Esophagus muscularis mucosa (tissue), 4 donors: ENCODE results near the gene MYOF. TPM values are rescaled to one million over a fixed set of nuclear protein-coding genes. Genes with fewer than 3 reads are reported as not detected.

Experiments
- DNase-seq: peaks from one replicate; pipeline ENCODE4 v3.0.0-alpha.2; 2017; ENCODE audit errors: extremely low spot score
- H3K27ac ChIP-seq, 4 donors: fragments of 200-600 bp; sonication (generic); replicated peaks in 1 of 4; 1 replicate in 3 of 4; 2 replicates in 1 of 4; pipeline ENCODE4 v1.5.1; 2016 to 2019; ENCODE audit warnings: mild to moderate bottlenecking in 1 of 4
- H3K27me3 ChIP-seq, 4 donors: fragments of 200-600 bp; sonication (generic); one replicate each; pipeline versions ENCODE4 v1.5.1 to v1.6.0; 2016 to 2019
- H3K36me3 ChIP-seq, 4 donors: fragments of 200-600 bp; sonication (generic); one replicate each; pipeline ENCODE4 v1.5.1; 2016 to 2019
- H3K4me1 ChIP-seq, 4 donors: fragments of 200-600 bp; sonication (generic); one replicate each; pipeline ENCODE4 v1.5.1; 2016 to 2019
- H3K4me3 ChIP-seq, 4 donors: fragments of 200-600 bp; sonication (generic); 1 replicate in 2 of 4; 2 replicates in 2 of 4; pipeline ENCODE4 v1.5.1; 2016 to 2019; ENCODE audit warnings: mild to moderate bottlenecking in 4 of 4, moderate library complexity in 1 of 4
- H3K9me3 ChIP-seq, 4 donors: fragments of 200-600 bp; sonication (generic); 1 replicate in 3 of 4; 2 replicates in 1 of 4; pipeline ENCODE4 v1.5.1; 2016 to 2019
- CTCF ChIP-seq, 3 experiments: fragments of 200-600 bp in 2 of 3; fragments of 450-650 bp in 1 of 3; sonication (generic) in 2 of 3; IDR thresholded peaks; one replicate each; pipeline ENCODE4 v1.5.1; 2017 to 2019; ENCODE audit warnings: antibody characterized with exemption in 3 of 3, mild to moderate bottlenecking in 2 of 3, moderate library complexity in 1 of 3
- EP300 ChIP-seq: sonication (generic); formaldehyde crosslinking; IDR thresholded peaks from one replicate; pipeline ENCODE4 v1.6.1; 2017; ENCODE audit warnings: antibody characterized with exemption
- POLR2A ChIP-seq: fragments of 450-650 bp; IDR thresholded peaks from one replicate; pipeline ENCODE4 v1.6.1; 2017; ENCODE audit warnings: antibody characterized with exemption, moderate library complexity, mild to moderate bottlenecking, low read depth
- POLR2AphosphoS5 ChIP-seq, 2 donors: sonication (generic); formaldehyde crosslinking; IDR thresholded peaks; one replicate each; pipeline ENCODE4 v1.6.1; 2017; ENCODE audit warnings: antibody characterized with exemption in 2 of 2
- WGBS: methylation state at CpG from one replicate; pipeline ENCODE4 v1.1.5; 2018; 5-methylcytosine and 5-hydroxymethylcytosine counted together
- intact Hi-C: fragments of 100-400 bp; cut with DNase I; formaldehyde crosslinking; loops from one replicate; pipeline ENCODE4 v1.15.1; 2023
- total RNA-seq, 4 donors: library from RNA; depleted of rRNA; stranded (reverse); fragments of >200 nt; gene quantifications; one replicate each; pipeline versions ENCODE4 v1.1.0 to v1.2.1, GENCODE V29; 2016

MYOF gene
- total RNA-seq, 4 donors from 2014 or later = 71.2 to 120 (median 97.3) TPM

DNA sequence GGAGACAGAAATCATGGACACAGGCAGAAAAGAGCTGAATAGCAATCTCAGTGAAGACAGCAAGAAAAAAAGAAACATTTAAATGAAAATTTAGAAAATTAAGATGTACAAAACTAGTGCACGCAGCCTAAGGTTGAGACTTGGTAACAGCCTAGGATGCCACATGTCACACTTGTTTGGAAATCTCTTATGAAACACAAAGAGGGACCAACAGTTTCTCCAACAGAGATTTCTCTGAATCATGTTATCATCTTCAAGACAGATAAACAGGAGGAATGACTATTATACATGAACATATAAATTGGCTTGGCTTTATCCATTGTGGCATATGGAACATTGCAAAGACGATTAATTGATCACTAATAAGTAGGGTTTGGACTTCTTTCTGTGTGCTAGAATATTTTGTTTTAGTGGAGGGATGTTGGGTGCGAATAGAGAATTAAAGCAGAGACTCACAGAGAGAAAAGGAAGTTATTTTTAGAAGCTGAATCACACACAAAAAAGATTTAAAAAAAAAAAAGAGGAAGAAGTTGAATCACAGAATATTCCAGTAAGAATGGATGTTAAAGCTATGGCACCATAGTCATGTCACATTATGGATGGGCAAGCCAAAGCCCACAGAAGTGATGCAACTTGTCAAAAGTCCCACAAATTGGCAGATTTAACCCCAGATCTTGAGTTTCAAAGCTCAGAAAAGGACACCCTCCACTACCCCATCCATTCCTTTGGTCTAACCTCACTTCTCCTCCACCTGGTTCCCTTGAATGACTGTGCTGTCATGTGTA, 91.6 kb downstream of the MYOF start:
- no peaks in the 10 kb centered on the region for H3K9me3 ChIP-seq
- peak; percentile 34 for DNase-seq
- H3K4me1 ChIP-seq = peaks cover 0 to 30% (median 17%) of the 10 kb centered on the region in 4 donors
- H3K27me3 ChIP-seq = no peaks in the 10 kb centered on the region
- TF ChIP-seq EP300 (no peak), POLR2AphosphoS5 (IDR thresholded peaks at IDR 0.05) (peak in 1 of 2 donors; percentile 19)
- H3K36me3 ChIP-seq = peaks cover 2 to 59% (median 21%) of the 10 kb centered on the region in 4 donors
- peak overlapping the region in 3 of 4 donors; percentile 16 to 23 (median 23) for H3K27ac ChIP-seq
- WGBS = 73% methylated on average over 3 of the region's 3 CpGs
- no peak overlapping the region for H3K4me3 ChIP-seq
- intact Hi-C loops = no loop called here

DNA sequence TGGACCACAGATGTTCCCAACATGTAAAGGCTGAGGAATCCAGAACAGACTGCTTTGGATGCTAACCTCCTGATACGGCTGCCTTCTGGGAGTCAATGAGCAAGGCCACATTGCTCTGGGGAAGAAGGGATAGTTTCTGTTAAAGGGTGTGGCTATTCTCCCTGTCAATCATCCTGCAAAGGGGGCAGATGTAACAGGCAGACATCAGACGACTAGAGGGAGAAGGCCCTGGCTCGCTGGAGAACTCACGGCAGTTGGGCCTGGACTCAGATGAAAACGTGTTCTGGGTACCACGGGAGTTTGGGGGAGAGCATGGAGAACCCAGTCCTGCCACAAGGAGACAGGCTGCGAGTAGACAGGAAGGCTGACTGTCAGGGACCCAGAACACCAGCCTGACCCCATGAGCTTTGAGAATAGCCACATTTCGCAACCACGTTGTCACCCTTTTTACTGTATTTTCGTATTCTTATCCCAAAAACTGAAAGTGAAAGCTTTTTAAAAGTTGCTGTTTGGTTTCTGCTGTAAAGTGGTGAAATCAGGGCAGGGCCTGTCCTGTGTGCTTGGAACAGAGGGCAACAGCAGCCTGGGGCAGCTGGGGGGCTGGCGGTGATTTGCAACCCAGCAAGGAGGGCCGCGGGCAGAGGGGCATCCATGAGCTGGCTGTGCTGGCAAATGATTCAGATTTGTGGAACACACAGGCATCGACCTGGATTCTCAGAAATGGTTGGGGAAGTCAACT, 95.3 kb downstream of the MYOF start:
- intact Hi-C loops = no loop called here
- H3K4me1 ChIP-seq = peaks cover 13 to 44% (median 27%) of the 10 kb centered on the region in 4 donors
- peak; percentile 89 for DNase-seq
- H3K36me3 ChIP-seq = peaks cover 6 to 60% (median 24%) of the 10 kb centered on the region in 4 donors
- WGBS = 77% methylated on average over 14 of the region's 14 CpGs
- H3K27ac ChIP-seq = peak overlapping the region; percentile 45 to 69 (median 68)
- TF ChIP-seq POLR2A (no peak), EP300 (no peak), POLR2AphosphoS5 (IDR thresholded peaks at IDR 0.05) (peak in 1 of 2 donors; percentile 6), CTCF (IDR thresholded peaks at IDR 0.05) (peak in 1 of 3 experiments; percentile 22)
- H3K27me3 ChIP-seq = no peaks in the 10 kb centered on the region
- H3K9me3 ChIP-seq = no peaks in the 10 kb centered on the region
- H3K4me3 ChIP-seq = no peak overlapping the region

- Histone ChIP-seq H3K27ac (peak overlapping the region in 1 of 4 donors; percentile 78), H3K36me3 (peaks cover 15 to 68% (median 35%) of the 10 kb centered on the region in 4 donors), H3K4me1 (peaks cover 13 to 43% (median 22%) of the 10 kb centered on the region in 4 donors), H3K27me3 (no peaks in the 10 kb centered on the region), H3K9me3 (no peaks in the 10 kb centered on the region), H3K4me3 (no peak overlapping the region)
- TF ChIP-seq CTCF (IDR thresholded peaks at IDR 0.05) (no peak), POLR2A (no peak), EP300 (no peak), POLR2AphosphoS5 (IDR thresholded peaks at IDR 0.05) (no peak)
- DNase-seq = no peak
- intact Hi-C loops = no loop called here
- 97% methylated on average over 2 of the region's 2 CpGs for WGBS
Measured at GRCh38 chr10:93385345-93385744, 96.8 kb downstream of the MYOF start.

DNA sequence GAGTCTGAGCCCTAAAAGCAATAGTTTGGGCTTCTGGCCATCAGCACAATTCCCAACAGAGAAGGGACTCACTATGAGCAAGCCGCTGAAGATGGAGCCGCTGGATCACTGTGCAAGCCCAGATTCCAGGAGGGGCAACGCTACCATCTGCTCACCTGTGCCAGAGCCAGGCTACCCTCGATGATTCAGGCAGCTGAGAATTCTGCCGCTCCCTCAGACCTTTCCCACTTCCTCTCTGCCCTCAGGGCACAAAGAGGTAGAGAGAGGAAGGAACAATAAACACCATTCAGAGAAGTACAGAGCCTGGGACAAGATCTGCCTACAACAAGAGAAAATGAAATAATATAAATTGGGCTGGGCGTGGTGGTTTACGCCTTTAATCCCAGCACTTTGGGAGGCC, 98.1 kb downstream of the MYOF start:
- peak overlapping the region; percentile 61 to 78 (median 71) for H3K27ac ChIP-seq
- no peak for DNase-seq
- H3K9me3 ChIP-seq = no peaks in the 10 kb centered on the region
- peaks cover 13 to 53% (median 29%) of the 10 kb centered on the region in 4 donors for H3K4me1 ChIP-seq
- H3K27me3 ChIP-seq = no peaks in the 10 kb centered on the region
- 82% methylated on average over 7 of the region's 7 CpGs for WGBS
- peaks cover 15 to 79% (median 46%) of the 10 kb centered on the region in 4 donors for H3K36me3 ChIP-seq
- no peak overlapping the region for H3K4me3 ChIP-seq
- TF ChIP-seq POLR2A (no peak), POLR2AphosphoS5 (IDR thresholded peaks at IDR 0.05) (no peak), EP300 (no peak), CTCF (IDR thresholded peaks at IDR 0.05) (no peak)
- intact Hi-C loops = loop anchor here (5.0 kb wide), 1 partner anchor 33 kb away; no protein-coding TSS in a partner anchor

DNA sequence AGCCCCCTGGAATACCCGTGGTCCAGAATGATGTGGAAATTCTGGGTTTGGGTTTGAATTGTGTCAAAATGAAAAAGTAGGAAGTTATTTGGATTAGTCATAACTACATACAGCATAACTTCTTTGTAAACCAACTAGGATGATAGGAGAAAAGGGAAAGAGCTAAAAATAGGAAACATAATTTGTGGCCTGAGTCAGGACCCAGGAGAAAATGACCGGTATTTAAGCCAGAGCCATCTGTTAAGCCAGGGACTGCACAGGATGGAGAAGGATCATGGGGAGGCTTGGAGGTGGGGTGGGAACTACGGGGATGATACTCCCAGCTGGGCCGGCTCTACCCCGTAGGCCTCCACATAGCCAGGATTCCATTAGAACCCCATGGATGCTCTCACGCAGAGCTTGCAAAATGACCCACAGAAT, 98.6 kb downstream of the MYOF start:
- Histone ChIP-seq H3K27me3 (no peaks in the 10 kb centered on the region), H3K27ac (peak overlapping the region; percentile 61 to 78 (median 71)), H3K36me3 (peaks cover 15 to 79% (median 46%) of the 10 kb centered on the region in 4 donors), H3K4me1 (peaks cover 13 to 55% (median 29%) of the 10 kb centered on the region in 4 donors), H3K4me3 (no peak overlapping the region), H3K9me3 (no peaks in the 10 kb centered on the region)
- DNase-seq = no peak
- intact Hi-C loops = loop anchor here (5.0 kb wide), 1 partner anchor 34 kb away; no protein-coding TSS in a partner anchor
- 43% methylated on average over 4 of the region's 6 CpGs for WGBS
- TF ChIP-seq EP300 (no peak), POLR2AphosphoS5 (IDR thresholded peaks at IDR 0.05) (peak in 1 of 2 donors; percentile 58), POLR2A (no peak), CTCF (IDR thresholded peaks at IDR 0.05) (no peak)
